NB4 (cell line): ENCODE data around the gene SULF2.

ENCODE experiments used
- CTCF ChIP-seq: IDR thresholded peaks from one replicate; pipeline ENCODE4 v1.5.1; 2012; ENCODE audit warnings: low read depth, low read length
- MYC ChIP-seq: IDR thresholded peaks from 2 replicates; pipeline ENCODE4 v1.6.1; 2011; ENCODE audit warnings: low read depth, low read length

DNA sequence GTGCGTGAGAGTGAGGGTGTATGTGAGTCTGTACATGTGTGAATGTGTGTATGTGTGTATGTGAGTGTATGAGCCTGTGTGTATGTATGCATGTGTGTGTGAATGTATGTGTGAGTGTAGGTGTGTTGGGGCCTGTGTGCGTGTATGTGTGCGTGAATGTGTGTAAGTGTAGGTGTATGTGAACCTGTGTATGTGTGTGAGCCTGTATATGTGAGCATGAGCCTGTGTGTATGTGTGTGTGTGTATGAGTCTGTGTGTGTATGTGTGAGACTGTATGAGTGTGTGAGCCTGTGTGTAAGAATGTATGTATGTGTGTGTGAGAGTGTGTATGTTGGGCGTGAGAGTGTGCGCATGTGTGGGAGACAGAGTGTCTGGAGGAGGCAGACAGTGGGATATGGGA is 15.8 kb upstream of the SULF2 start:
- no peak for TF ChIP-seq CTCF
- no peak for TF ChIP-seq MYC
